PC-3 (cell line): ENCODE data around the gene SNAPC3. TPM values are rescaled to one million over a fixed set of nuclear protein-coding genes. Genes with fewer than 3 reads are reported as not detected.

Experiments
- ATAC-seq: fragments of 200-7000 bp; cut with Tn5 transposase; 2 replicates; pipeline ENCODE4 v1.9.1; 2020; ENCODE audit warnings: mild to moderate bottlenecking, moderate library complexity
- BruUV-seq: library from RNA; stranded (reverse); fragments of 400-500 nt; replicated peaks from 2 replicates; lab custom pipeline; 2021; lab: Mats Ljungman, UMichigan
- CTCF ChIA-PET: fragments of 300-600 bp; sonication (Branson Sonifier 250); formaldehyde crosslinking; loops from one replicate; lab custom pipeline; 2022; ENCODE audit warnings: antibody characterized with exemption; lab: Charles Lee
- POLR2A ChIA-PET: fragments of 300-600 bp; sonication (Branson Sonifier 250); formaldehyde crosslinking; loops from one replicate; lab custom pipeline; 2022; ENCODE audit warnings: antibody characterized with exemption; ENCODE audit not compliant: unreplicated experiment; lab: Charles Lee
- DNase-seq: peaks from one replicate; pipeline ENCODE4 v3.0.0-alpha.2; 2015
- H2AFZ ChIP-seq: fragments of 300-600 bp; sonication (generic); 2 replicates; pipeline ENCODE4 v1.6.0; 2016; ENCODE audit warnings: antibody characterized with exemption, low read length
- H3F3A ChIP-seq: fragments of 300-600 bp; sonication (generic); one replicate; pipeline ENCODE4 v1.6.0; 2017; ENCODE audit warnings: antibody characterized with exemption, low read length, control low read depth, mild to moderate bottlenecking; ENCODE audit not compliant: unreplicated experiment
- H3K27ac ChIP-seq: fragments of 300-600 bp; sonication (generic); 2 replicates; pipeline ENCODE4 v1.5.1; 2016; ENCODE audit warnings: mild to moderate bottlenecking, low read length
- H3K27me3 ChIP-seq: fragments of 300-600 bp; sonication (generic); 2 replicates; pipeline ENCODE4 v1.6.1; 2016; ENCODE audit warnings: low read length, mixed read lengths
- H3K36me3 ChIP-seq: fragments of 300-600 bp; sonication (generic); 2 replicates; pipeline ENCODE4 v1.6.1; 2016; ENCODE audit warnings: low read depth, mixed run types, low read length, mixed read lengths
- H3K4me1 ChIP-seq: fragments of 300-600 bp; sonication (generic); 2 replicates; pipeline ENCODE4 v1.5.1; 2016; ENCODE audit warnings: low read length; ENCODE audit not compliant: insufficient read depth
- H3K4me2 ChIP-seq: fragments of 300-600 bp; sonication (generic); 2 replicates; pipeline ENCODE4 v1.6.0; 2016; ENCODE audit warnings: low read length
- H3K4me3 ChIP-seq: fragments of 300-600 bp; sonication (generic); 2 replicates; pipeline ENCODE4 v1.5.1; 2016; ENCODE audit warnings: mild to moderate bottlenecking, low read length, mixed read lengths
- H3K79me2 ChIP-seq: fragments of 300-600 bp; sonication (generic); 2 replicates; pipeline ENCODE4 v1.6.1; 2017; ENCODE audit warnings: low read length, mixed read lengths
- H3K9ac ChIP-seq: fragments of 300-600 bp; sonication (generic); 2 replicates; pipeline ENCODE4 v1.6.0; 2016; ENCODE audit warnings: mild to moderate bottlenecking, low read length
- H3K9me2 ChIP-seq: fragments of 300-600 bp; sonication (generic); replicated peaks from 2 replicates; pipeline ENCODE4 v1.6.1; 2016; ENCODE audit warnings: mixed run types, low read length, mixed read lengths
- H3K9me3 ChIP-seq: fragments of 300-600 bp; sonication (generic); 2 replicates; pipeline ENCODE4 v1.6.1; 2016; ENCODE audit warnings: low read length, mixed read lengths
- H4K20me1 ChIP-seq: fragments of 300-600 bp; sonication (generic); 2 replicates; pipeline ENCODE4 v1.6.1; 2016; ENCODE audit warnings: low read length, mixed read lengths
- EZH2 ChIP-seq: fragments of 300-600 bp; sonication (generic); IDR thresholded peaks from one replicate; pipeline ENCODE4 v1.6.1; 2017; ENCODE audit warnings: antibody characterized with exemption, mild to moderate bottlenecking, low read length; ENCODE audit not compliant: unreplicated experiment
- EZH2phosphoT487 ChIP-seq: fragments of 300-600 bp; sonication (generic); IDR thresholded peaks from 2 replicates; pipeline ENCODE4 v1.6.1; 2018; ENCODE audit warnings: mild to moderate bottlenecking, antibody characterized with exemption, low read length, borderline replicate concordance
- intact Hi-C: fragments of 100-400 bp; cut with micrococcal nuclease; formaldehyde crosslinking; loops from 2 replicates; pipeline ENCODE4 v1.9.0; 2023
- total RNA-seq: library from RNA; depleted of rRNA; stranded (reverse); fragments of >200 nt; gene quantifications from 2 replicates; pipeline ENCODE4 v1.2.3, GENCODE V29; 2014
- TF ChIP-seq, protein P1 (sequence below): fragments of 300-600 bp; sonication (generic); conservative IDR thresholded peaks from 2 replicates; pipeline ENCODE4 v1.5.1; 2017; ENCODE audit warnings: antibody characterized with exemption, low read depth, mild to moderate bottlenecking, low read length

Gene SNAPC3
- total RNA-seq, 1 experiment from 2014 or later = 25.4 TPM

DNA sequence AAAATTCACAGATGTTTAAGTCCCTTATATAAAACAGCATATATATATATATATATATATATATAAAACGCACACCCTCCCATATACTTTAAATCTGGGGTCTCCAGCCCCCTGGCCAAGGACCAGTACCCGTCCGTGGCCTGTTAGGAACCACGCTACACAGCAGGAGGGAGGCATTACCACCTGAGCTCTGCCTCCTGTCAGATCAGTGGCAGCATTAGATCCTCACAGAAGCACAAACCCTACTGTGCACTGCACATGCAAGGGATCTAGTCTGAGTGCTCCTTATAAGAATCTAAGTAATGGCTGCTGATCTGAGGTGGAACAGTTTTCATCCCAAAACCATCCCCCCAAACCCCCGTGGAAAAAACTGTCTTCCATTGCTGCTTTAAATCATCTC is 79.1 kb downstream of the SNAPC3 start:
- Histone ChIP-seq H3K27me3 (no peaks in the 10 kb centered on the region), H3K4me3 (no peak overlapping the region), H3K9ac (no peak overlapping the region), H3K79me2 (peaks cover 14% of the 10 kb centered on the region; the same call in 1 of the 2 replicates), H4K20me1 (no peaks in the 10 kb centered on the region), H3K27ac (no peak overlapping the region), H3K4me2 (no peak overlapping the region), H3K9me2 (no peaks in the 10 kb centered on the region), H3K9me3 (no peaks in the 10 kb centered on the region), H3K4me1 (no peaks in the 10 kb centered on the region), H3K36me3 (peaks cover 10% of the 10 kb centered on the region), H2AFZ (no peak overlapping the region), H3F3A (no peaks in the 10 kb centered on the region)
- ChIA-PET POLR2A (no interaction called here), CTCF (no interaction called here)
- BruUV-seq = no TSS peak
- no peak for ATAC-seq
- no peak for DNase-seq
- TF ChIP-seq EZH2 = no peak
- no peak for TF ChIP-seq EZH2phosphoT487
- TF ChIP-seq, protein P1, sequence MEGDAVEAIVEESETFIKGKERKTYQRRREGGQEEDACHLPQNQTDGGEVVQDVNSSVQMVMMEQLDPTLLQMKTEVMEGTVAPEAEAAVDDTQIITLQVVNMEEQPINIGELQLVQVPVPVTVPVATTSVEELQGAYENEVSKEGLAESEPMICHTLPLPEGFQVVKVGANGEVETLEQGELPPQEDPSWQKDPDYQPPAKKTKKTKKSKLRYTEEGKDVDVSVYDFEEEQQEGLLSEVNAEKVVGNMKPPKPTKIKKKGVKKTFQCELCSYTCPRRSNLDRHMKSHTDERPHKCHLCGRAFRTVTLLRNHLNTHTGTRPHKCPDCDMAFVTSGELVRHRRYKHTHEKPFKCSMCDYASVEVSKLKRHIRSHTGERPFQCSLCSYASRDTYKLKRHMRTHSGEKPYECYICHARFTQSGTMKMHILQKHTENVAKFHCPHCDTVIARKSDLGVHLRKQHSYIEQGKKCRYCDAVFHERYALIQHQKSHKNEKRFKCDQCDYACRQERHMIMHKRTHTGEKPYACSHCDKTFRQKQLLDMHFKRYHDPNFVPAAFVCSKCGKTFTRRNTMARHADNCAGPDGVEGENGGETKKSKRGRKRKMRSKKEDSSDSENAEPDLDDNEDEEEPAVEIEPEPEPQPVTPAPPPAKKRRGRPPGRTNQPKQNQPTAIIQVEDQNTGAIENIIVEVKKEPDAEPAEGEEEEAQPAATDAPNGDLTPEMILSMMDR = no peak
- intact Hi-C loops = no loop called here

DNA sequence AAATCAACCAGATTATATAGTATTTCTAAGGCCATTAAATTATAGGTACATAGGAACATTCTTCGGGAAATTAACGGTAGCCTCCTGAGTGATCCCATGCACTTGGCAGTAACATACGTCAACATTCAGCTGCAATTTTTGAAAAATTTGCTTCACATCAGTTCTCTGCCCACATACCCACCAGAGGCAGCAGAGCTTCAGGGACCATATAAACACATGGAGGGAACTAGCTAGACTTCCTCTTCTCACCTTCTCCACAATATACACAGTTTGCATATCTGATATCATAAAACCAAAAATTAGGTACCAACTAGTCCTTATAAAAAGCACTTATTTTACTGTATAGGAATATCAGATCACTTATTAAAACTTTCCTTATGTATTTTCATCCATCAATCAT is 83.2 kb downstream of the SNAPC3 start:
- Histone ChIP-seq H3K4me1 (peaks cover 14% of the 10 kb centered on the region), H3K79me2 (peaks cover 51% of the 10 kb centered on the region), H3F3A (no peaks in the 10 kb centered on the region), H3K4me3 (no peak overlapping the region), H2AFZ (no peak overlapping the region), H4K20me1 (peaks cover 16% of the 10 kb centered on the region), H3K4me2 (no peak overlapping the region), H3K9ac (no peak overlapping the region), H3K27ac (no peak overlapping the region), H3K9me2 (no peaks in the 10 kb centered on the region), H3K27me3 (no peaks in the 10 kb centered on the region), H3K36me3 (peaks cover 8% of the 10 kb centered on the region), H3K9me3 (no peaks in the 10 kb centered on the region)
- intact Hi-C loops = no loop called here
- BruUV-seq = no TSS peak
- TF ChIP-seq EZH2 (no peak), EZH2phosphoT487 (no peak)
- TF ChIP-seq, protein P1 = no peak
- ChIA-PET CTCF (interaction anchor here (0.6 kb wide), 1 partner anchor 19 kb away, joined by 3 read pairs; no protein-coding TSS in a partner anchor), POLR2A (no interaction called here)
- ATAC-seq (no peak), DNase-seq (no peak)
